Neural cell (in vitro differentiated cells): ENCODE results near the gene MYO18B. TPM values are rescaled to one million over a fixed set of nuclear protein-coding genes. Genes with fewer than 3 reads are reported as not detected.

ENCODE experiments used
- H2AFZ ChIP-seq: fragments of 200-600, 300-800 bp; sonication (generic), shearing (Covaris generic); 2 replicates; pipeline ENCODE4 v1.6.0; 2014; ENCODE audit warnings: low read depth, mild to moderate bottlenecking, antibody characterized with exemption, low read length, moderate library complexity
- H3F3A ChIP-seq: fragments of 200-600 bp; shearing (Covaris generic); 2 replicates; pipeline ENCODE4 v1.6.1; 2016; ENCODE audit warnings: mild to moderate bottlenecking, moderate library complexity, mixed read lengths, antibody characterized with exemption, low read length; ENCODE audit not compliant: insufficient read depth, poor library complexity, severe bottlenecking
- H3K27ac ChIP-seq: fragments of 200-600, 300-800 bp; sonication (generic), shearing (Covaris generic); 2 replicates; pipeline ENCODE4 v1.5.1; 2014; ENCODE audit warnings: mild to moderate bottlenecking, low read length, moderate library complexity
- H3K27me3 ChIP-seq: fragments of 300-800, 200-600 bp; sonication (generic), shearing (Covaris generic); 2 replicates; pipeline ENCODE4 v1.6.0; 2014; ENCODE audit warnings: mild to moderate bottlenecking, low read depth, low read length, moderate library complexity; ENCODE audit not compliant: insufficient read depth
- H3K36me3 ChIP-seq: fragments of 300-800, 200-600 bp; sonication (generic), shearing (Covaris generic); 2 replicates; pipeline ENCODE4 v1.5.1; 2014; ENCODE audit warnings: mild to moderate bottlenecking, antibody characterized with exemption, low read length, moderate library complexity; ENCODE audit not compliant: insufficient read depth
- H3K4me2 ChIP-seq: fragments of 300-800, 200-600 bp; sonication (generic), shearing (Covaris generic); 2 replicates; pipeline ENCODE4 v1.6.0; 2014; ENCODE audit warnings: mild to moderate bottlenecking, low read length
- H3K4me3 ChIP-seq: fragments of 300-800, 200-600 bp; sonication (generic), shearing (Covaris generic); 2 replicates; pipeline ENCODE4 v1.5.1; 2014; ENCODE audit warnings: mild to moderate bottlenecking, low read length, moderate library complexity
- H3K79me2 ChIP-seq: fragments of 200-600 bp; shearing (Covaris generic); replicated peaks from 2 replicates; pipeline ENCODE4 v1.6.0; 2014; ENCODE audit warnings: mild to moderate bottlenecking, low read length, moderate library complexity; ENCODE audit not compliant: insufficient read depth
- H3K9ac ChIP-seq: fragments of 300-800, 200-600 bp; sonication (generic), shearing (Covaris generic); 2 replicates; pipeline ENCODE4 v1.6.1; 2016; ENCODE audit warnings: mild to moderate bottlenecking, low read length, mixed read lengths
- H3K9me2 ChIP-seq: fragments of 200-600 bp; shearing (Covaris generic); 2 replicates; pipeline ENCODE4 v1.6.1; 2016; ENCODE audit warnings: mild to moderate bottlenecking, low read length, mixed read lengths; ENCODE audit not compliant: insufficient read depth
- H3K9me3 ChIP-seq: fragments of 200-600, 300-800 bp; sonication (generic), shearing (Covaris generic); 2 replicates; pipeline ENCODE4 v1.6.1; 2016; ENCODE audit warnings: mild to moderate bottlenecking, mixed run types, low read length, moderate library complexity, mixed read lengths
- H4K20me1 ChIP-seq: fragments of 200-600 bp; shearing (Covaris generic); 2 replicates; pipeline ENCODE4 v1.6.1; 2016; ENCODE audit warnings: mild to moderate bottlenecking, mixed run types; ENCODE audit not compliant: insufficient read depth
- EP300 ChIP-seq: fragments of 450-650 bp; conservative IDR thresholded peaks from 2 replicates; pipeline ENCODE4 v1.6.1; 2014; ENCODE audit warnings: antibody characterized with exemption, mild to moderate bottlenecking, moderate library complexity; ENCODE audit not compliant: poor library complexity, severe bottlenecking
- EZH2 ChIP-seq: fragments of 200-600, 300-800 bp; shearing (Covaris generic), sonication (generic); IDR thresholded peaks from 2 replicates; pipeline ENCODE4 v1.6.1; 2014; ENCODE audit warnings: antibody characterized with exemption, low read length, borderline replicate concordance, mild to moderate bottlenecking; ENCODE audit not compliant: insufficient read depth, poor library complexity, severe bottlenecking
- MXI1 ChIP-seq: fragments of 450-650 bp; conservative IDR thresholded peaks from 2 replicates; pipeline ENCODE4 v1.6.1; 2014; ENCODE audit warnings: antibody characterized with exemption, mild to moderate bottlenecking; ENCODE audit not compliant: poor library complexity, severe bottlenecking
- POLR2AphosphoS5 ChIP-seq: IDR thresholded peaks from 2 replicates; pipeline ENCODE4 v1.6.1; 2012
- RAD21 ChIP-seq: fragments of 450-650 bp; conservative IDR thresholded peaks from 2 replicates; pipeline ENCODE4 v1.6.1; 2014; ENCODE audit warnings: antibody characterized with exemption, mild to moderate bottlenecking, moderate library complexity
- SMC3 ChIP-seq: fragments of 450-650 bp; conservative IDR thresholded peaks from 2 replicates; pipeline ENCODE4 v1.6.1; 2014; ENCODE audit warnings: antibody characterized with exemption, mild to moderate bottlenecking, moderate library complexity; ENCODE audit not compliant: poor library complexity
- TAF1 ChIP-seq: IDR thresholded peaks from 2 replicates; pipeline ENCODE4 v1.6.1; 2012; ENCODE audit warnings: low read depth
- polyA plus RNA-seq: library from polyadenylated mRNA; depleted of rRNA; stranded (reverse); fragments of >200 nt; gene quantifications from 2 replicates; pipeline ENCODE4 v1.2.3, GENCODE V29; 2014
- TF ChIP-seq, protein P1 (sequence below): IDR thresholded peaks from 2 replicates; pipeline ENCODE4 v1.6.1; 2012; ENCODE audit warnings: borderline replicate concordance
- TF ChIP-seq, protein P2 (sequence below): fragments of 450-650 bp; IDR thresholded peaks from 2 replicates; pipeline ENCODE4 v1.5.1; 2014; ENCODE audit warnings: antibody characterized with exemption, mild to moderate bottlenecking, moderate library complexity; ENCODE audit not compliant: poor library complexity, severe bottlenecking

MYO18B gene
- polyA plus RNA-seq, 1 donor from 2014 or later, result 0.71 TPM

DNA sequence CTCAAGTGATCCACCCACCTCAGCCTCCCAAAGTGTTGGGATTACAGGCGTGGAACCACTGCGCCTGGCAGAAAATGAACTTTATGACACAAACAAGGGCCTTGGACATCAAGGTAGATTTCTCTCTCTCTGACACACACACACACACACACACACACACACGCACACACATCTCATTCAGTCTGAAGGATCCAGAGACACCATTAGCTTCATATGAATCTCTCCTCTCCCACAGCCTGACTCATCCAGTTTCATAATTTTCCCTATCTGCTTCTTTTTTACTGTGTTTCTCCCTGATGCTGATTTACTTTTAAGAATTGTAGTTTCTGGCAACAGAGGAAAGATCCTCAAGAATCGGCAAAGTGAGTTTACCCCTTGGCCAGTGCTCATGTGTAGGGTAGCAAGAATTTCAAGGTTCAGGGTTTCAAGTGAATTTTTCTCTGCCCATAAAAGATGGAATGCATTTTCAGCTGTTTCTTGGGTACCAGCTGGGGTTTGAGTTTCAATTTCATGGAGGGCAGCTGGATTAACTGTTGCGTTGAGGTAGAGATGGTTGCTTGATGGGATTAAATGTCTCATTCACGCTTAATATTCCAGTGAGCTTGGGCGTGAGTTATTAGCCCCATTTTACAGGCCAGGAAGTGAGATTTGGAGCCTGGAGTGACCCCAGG, 3.5 kb downstream of the MYO18B start:
- Histone ChIP-seq H3F3A (no peaks in the 10 kb centered on the region), H3K4me3 (no peak overlapping the region), H3K27ac (no peak overlapping the region), H3K9me3 (no peaks in the 10 kb centered on the region), H3K9me2 (no peaks in the 10 kb centered on the region), H3K79me2 (no peaks in the 10 kb centered on the region), H3K27me3 (no peaks in the 10 kb centered on the region), H3K9ac (no peak overlapping the region), H4K20me1 (no peaks in the 10 kb centered on the region), H2AFZ (no peak overlapping the region), H3K4me2 (no peak overlapping the region), H3K36me3 (no peaks in the 10 kb centered on the region)
- TF ChIP-seq RAD21 (no peak), POLR2AphosphoS5 (no peak), TAF1 (no peak), EP300 (no peak), EZH2 (no peak), MXI1 (no peak), SMC3 (no peak)
- TF ChIP-seq, protein P1, sequence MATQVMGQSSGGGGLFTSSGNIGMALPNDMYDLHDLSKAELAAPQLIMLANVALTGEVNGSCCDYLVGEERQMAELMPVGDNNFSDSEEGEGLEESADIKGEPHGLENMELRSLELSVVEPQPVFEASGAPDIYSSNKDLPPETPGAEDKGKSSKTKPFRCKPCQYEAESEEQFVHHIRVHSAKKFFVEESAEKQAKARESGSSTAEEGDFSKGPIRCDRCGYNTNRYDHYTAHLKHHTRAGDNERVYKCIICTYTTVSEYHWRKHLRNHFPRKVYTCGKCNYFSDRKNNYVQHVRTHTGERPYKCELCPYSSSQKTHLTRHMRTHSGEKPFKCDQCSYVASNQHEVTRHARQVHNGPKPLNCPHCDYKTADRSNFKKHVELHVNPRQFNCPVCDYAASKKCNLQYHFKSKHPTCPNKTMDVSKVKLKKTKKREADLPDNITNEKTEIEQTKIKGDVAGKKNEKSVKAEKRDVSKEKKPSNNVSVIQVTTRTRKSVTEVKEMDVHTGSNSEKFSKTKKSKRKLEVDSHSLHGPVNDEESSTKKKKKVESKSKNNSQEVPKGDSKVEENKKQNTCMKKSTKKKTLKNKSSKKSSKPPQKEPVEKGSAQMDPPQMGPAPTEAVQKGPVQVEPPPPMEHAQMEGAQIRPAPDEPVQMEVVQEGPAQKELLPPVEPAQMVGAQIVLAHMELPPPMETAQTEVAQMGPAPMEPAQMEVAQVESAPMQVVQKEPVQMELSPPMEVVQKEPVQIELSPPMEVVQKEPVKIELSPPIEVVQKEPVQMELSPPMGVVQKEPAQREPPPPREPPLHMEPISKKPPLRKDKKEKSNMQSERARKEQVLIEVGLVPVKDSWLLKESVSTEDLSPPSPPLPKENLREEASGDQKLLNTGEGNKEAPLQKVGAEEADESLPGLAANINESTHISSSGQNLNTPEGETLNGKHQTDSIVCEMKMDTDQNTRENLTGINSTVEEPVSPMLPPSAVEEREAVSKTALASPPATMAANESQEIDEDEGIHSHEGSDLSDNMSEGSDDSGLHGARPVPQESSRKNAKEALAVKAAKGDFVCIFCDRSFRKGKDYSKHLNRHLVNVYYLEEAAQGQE, result no peak
- TF ChIP-seq, protein P2, sequence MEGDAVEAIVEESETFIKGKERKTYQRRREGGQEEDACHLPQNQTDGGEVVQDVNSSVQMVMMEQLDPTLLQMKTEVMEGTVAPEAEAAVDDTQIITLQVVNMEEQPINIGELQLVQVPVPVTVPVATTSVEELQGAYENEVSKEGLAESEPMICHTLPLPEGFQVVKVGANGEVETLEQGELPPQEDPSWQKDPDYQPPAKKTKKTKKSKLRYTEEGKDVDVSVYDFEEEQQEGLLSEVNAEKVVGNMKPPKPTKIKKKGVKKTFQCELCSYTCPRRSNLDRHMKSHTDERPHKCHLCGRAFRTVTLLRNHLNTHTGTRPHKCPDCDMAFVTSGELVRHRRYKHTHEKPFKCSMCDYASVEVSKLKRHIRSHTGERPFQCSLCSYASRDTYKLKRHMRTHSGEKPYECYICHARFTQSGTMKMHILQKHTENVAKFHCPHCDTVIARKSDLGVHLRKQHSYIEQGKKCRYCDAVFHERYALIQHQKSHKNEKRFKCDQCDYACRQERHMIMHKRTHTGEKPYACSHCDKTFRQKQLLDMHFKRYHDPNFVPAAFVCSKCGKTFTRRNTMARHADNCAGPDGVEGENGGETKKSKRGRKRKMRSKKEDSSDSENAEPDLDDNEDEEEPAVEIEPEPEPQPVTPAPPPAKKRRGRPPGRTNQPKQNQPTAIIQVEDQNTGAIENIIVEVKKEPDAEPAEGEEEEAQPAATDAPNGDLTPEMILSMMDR, result no peak

DNA sequence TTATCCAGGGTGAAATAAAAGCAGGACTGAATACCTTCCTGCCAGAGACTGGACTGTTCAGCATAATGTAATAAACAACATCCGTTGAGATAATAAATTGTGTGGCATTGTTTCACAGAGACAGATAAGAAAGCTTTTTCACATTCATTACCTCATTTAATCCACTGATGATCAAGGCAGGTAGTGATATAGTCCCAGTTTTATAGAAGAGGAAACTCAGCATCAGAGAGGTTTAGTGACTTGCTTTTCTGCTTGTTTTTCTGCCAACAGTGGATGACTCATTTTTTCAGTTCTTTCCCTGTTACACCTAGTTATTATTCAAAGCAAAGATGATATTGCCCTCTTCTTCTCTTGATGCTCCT, 4.0 kb downstream of the MYO18B start:
- H3K4me3 ChIP-seq, result no peak overlapping the region
- no peaks in the 10 kb centered on the region for H3F3A ChIP-seq
- H3K27me3 ChIP-seq, result no peaks in the 10 kb centered on the region
- no peaks in the 10 kb centered on the region for H3K79me2 ChIP-seq
- no peak overlapping the region for H2AFZ ChIP-seq
- H3K36me3 ChIP-seq, result no peaks in the 10 kb centered on the region
- no peak overlapping the region for H3K27ac ChIP-seq
- H3K4me2 ChIP-seq, result no peak overlapping the region
- TF ChIP-seq RAD21 (no peak), TAF1 (no peak), SMC3 (no peak), EP300 (no peak), EZH2 (no peak), POLR2AphosphoS5 (no peak), MXI1 (no peak)
- TF ChIP-seq, protein P1, result no peak
- TF ChIP-seq, protein P2, result no peak
- H4K20me1 ChIP-seq, result no peaks in the 10 kb centered on the region
- no peaks in the 10 kb centered on the region for H3K9me2 ChIP-seq
- H3K9me3 ChIP-seq, result no peaks in the 10 kb centered on the region
- no peak overlapping the region for H3K9ac ChIP-seq
